GM18873 (cell line): ENCODE data around the gene KDSR.
"Not testable (repeated sequence)": the region's sequence is repeated elsewhere in the genome, so short reads cannot be mapped to it uniquely, and the experiment has no call there.

ENCODE experiments used
- ATAC-seq: cut with Tn5 transposase; IDR thresholded peaks from one replicate; pipeline ENCODE4 v1.9.1; 2021; ENCODE audit warnings: mild to moderate bottlenecking, moderate library complexity, moderate number of reproducible peaks; ENCODE audit not compliant: unreplicated experiment, low FRiP score

Gene KDSR

DNA sequence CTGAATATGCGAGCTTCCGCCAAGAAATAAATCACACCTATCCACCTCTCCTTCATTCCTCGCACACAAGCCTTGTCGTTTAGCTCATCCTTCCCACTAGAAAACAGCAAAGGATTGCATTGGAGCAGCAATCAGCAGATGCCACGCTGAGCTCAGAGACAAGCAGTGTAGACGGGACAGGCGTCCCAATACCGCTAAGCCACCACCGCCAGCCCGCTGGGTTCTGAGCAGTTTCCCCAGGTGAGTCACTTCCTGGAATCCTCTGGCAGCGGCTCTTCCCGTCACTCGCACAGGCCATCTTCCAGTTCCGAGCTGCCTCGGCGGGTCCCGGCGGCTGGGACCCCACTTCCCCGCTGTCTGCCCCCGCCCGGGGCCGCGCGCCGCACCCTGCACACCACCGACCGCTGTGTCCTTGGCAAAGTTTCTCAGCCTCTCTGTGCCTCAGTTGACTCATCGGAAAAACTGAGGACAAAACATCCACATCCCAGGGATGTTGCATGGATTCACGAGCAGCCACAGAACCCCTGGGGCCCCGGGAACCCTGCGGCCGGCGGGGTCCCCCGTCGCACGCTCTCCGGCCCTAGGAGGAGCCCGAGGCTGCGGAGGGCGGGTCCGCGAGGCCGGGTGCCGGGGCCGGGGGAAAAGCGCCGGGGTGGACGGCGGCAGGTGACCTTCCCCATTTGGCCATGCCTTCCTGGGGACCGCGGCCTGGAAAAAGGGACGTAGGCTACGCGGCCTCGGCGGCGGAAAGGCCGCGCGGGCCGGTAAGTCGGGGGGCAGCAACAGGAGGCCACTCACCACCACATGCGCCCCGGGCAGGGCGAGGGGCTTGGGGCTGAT, 573 bp downstream of the KDSR start:
- ATAC-seq, result peak; percentile 34

DNA sequence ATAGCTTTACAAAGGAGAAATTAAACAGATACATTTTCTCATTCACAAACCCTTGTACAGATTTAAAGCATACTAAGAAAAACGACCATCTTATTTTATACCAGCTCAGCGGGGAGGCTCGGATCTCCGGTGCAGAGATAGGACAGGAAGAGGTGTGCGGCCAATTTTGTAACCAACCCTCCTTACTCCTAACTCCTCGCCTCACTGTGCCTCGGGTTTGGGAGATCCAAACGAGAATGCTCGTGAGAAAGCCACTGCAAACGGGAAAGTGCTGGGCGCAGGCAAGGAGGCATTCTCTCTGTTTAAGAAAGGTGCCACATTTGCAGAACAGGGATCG, 1.2 kb downstream of the KDSR start:
- no peak for ATAC-seq

DNA sequence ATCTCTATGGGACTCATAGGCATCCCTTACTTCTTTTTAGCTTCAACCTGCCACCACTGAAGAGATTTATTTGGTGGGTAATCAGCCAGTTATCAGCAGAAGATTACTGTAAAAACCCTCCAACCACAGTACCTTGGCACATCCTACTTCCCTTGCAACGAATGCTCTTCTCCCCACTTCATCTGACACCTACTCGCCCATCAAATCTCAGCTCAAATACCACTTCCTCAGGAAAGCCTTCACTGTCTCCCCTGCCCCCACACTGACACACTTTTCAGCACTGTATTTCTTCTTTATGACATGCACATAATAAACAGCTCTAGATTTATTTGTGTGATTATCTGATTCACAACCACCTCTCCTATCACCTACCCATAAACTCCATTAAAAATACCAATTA, 3.1 kb downstream of the KDSR start:
- no peak for ATAC-seq

DNA sequence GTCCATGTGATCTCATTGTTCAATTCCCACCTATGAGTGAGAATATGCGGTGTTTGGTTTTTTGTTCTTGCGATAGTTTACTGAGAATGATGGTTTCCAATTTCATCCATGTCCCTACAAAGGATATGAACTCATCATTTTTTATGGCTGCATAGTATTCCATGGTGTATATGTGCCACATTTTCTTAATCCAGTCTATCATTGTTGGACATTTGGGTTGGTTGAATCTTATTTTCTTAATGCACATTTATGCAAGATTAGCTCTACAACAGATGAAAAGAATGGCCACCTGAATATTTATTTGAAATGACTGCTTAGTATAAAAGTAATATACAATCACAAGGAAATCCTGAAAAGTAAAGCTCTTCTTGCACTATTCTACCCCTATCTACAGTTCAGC, 3.6 kb downstream of the KDSR start:
- ATAC-seq, result not testable (repeated sequence)

DNA sequence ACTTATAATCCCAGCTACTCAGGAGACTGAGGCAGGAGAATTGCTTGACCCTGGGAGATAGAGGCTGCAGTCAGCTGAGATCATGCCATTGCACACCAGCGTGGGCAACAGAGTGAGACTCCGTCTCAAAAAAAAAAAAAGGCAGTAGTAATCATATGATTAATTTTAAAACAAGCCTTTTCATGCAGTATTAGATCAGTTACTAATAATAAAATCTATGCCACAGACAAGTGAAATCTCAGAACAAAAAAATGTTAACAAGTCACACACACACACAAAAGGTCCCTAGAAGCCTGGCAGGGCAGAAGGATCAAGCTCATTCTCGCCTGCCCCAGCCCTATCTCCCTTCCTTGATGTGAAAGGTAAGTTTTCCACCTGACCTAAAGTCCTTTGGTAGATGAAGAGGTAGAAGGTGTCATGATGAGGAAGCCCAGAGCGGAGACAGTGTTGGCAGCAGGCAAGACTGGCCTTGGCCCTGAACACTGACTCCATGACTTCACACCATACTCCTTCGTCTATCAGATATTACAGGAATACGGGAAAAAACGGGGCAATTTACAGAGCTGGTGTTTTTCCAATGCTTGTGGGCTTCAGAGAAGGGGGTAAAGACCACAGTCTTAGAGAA, 10.6 kb downstream of the KDSR start:
- ATAC-seq, result no peak

DNA sequence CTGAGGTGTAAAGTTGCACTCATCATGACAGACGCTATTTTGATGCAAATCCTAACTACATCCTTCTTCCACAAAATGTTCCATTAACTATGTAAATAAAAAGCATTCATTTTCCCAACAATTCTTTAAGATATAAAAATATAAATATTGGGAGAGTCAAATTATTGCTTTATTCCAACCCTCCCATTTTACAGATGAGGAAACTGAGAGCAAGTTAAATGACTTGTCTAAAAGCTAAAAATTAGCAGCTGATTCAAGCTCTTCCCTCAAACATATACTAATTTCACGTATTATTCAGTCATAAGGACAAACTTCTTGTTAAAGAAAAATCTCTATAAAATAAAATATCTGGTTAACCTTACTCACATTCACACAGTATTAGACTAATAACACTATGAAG, 16.8 kb downstream of the KDSR start:
- ATAC-seq, result no peak

DNA sequence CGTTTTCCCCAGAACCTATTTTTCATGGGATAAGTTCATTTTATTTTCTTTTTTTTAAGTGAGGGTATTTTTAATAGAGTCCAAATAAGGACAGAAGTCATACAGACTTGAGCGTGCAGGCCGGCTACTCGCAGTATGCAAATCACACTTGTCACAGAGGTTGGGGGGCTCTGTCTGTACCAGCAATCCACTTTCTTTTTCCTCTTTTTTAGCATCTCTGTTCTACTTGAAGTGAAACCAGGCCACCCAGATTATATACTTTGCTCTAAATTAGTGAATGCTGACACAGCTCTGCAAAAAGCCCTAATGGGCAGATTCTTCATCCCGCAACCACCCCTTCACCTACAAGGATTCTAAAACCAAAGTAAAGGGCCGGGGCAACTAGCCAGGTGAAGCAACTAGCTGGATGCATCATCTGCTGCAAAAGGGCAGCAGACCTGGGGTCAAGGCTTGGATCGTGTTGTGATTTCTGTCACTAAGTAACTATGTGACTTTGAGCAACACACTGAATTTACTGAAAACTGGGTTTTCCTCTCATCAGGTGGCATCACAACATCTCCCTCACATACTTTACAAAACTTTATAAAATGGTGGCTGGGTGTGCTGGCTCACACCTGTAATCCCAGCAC, 18.4 kb downstream of the KDSR start:
- no peak for ATAC-seq

DNA sequence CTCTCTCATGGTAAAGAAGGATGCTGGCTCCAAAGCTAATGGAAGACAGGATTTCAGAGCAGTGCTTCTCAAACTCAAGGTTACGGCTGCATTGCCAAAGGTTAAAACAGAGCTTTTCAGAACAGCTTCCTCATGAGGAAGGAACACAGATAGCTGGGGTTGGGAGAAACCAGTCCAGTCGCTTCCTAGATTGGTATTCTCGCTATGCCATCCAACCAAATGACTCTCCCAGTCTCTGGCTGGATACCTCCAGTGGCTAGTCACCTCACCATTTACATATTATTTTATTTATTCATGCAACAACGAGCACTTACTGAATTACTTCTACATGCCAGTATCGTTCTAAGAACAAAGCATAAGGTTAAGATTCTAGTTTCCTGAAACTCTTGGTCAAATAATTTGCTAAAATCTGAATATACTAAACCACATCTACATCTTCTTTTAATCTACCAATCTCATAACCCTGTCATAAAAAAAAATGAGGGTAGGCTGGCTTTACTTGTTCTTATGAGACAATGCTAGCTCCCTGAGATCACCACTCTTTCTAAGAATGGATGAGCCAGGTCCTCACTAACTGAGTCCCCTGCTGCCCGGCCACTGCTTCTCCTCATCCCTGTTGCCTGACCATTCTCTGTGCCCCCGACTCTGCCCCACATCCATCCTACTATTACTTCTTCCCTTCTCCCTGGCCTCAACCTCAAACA, 20.4 kb downstream of the KDSR start:
- ATAC-seq, result no peak

DNA sequence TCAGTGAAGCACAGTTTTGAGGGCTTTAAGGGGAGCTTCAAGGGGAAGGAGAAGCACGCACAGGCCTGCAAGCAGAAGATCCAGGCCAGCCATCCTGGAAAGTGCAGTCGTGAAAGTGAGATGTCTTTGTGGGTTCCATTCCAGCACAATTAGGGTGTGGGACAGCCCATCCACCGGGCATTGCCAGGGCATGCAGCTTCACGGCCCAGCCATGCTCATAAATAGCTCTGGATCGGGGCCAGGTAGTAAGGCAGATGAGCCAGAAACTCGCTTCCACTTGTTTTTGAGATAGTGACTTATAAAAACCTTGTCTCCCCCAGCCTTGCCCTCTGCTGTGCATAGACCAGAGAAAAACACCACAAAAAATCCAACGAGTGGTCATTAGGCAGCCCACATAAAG, 21.0 kb downstream of the KDSR start:
- ATAC-seq, result no peak

DNA sequence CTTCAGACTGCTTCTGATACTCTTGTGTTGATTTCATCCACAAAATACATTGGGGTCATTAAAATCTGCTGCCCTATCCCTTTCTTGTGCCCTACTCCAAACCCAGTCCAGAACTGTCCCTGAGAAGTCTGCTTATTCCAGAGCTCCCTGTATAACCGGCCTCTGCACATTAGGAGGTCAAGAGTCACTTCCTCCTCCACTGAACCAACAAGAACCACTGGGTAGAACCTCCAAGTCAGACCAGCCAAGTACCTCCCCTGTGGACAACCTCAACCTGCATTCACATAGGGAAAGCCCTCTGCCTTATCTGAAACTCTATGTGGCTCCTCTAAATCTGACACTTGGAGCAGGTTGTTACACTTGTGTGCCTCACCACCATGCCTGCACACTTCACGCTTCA, 22.1 kb downstream of the KDSR start:
- ATAC-seq, result no peak

DNA sequence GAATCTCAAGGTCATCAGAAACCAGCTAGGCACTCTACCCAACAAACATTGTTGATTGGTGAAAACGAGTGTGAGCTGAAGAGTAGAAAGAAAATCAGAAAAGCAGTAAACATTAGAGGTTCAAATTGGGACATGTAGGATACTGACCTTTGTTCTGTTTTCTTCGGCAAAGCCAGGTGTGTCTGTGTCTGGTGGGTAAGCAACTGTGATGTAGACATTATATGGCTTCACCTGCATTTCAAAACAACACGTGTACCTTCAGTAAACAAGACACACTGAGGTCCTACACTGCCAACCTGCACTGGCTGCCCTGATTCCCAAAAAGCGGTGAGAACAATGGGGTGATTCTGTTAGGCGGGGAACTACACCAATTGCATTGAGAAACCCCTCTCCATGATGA, 22.7 kb downstream of the KDSR start:
- ATAC-seq, result no peak

DNA sequence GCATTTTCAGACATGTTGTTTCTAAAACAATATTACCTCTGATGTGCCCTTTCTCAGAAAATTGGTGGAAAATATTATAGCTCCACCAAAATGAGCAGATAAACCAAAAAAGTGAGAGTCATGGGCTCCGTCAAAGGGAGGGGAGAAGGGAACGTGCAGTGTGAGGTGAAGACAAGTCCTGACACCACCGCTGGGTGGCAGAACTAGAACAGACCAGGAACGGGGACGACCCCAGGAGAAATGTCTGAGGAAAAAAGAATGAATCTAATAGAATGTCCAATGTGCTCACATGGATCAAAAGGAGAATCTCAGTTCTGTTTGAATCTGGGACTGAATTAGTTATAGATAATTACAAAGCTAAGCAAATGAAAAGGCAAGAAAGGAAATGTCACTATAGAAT, 24.8 kb downstream of the KDSR start:
- no peak for ATAC-seq

DNA sequence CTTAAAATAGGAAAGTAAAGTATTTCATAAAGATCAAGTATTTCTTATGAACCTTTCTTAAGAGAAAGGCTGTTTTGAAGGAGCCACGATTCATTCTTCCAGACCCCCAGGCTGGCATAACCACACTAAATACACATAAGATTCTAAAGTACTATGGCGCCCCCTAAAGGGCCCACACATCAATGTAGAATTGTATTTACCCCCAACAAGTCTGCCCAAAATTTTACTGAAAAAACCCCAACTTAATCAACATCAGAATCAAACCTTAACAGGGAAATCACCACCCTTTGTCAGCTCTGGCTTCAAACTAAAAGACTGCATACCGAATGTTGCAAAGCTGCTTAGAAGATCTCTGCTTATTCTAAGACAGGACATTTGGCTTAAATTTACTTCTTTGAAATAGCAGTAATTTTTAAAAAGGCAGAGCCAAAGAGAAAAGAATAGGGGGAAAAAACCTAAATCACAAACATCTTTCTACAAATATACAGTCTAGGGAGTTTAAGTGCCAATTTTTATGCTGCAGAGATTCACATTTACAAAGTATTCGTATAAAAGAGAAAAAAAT, 27.0 kb downstream of the KDSR start:
- no peak for ATAC-seq

DNA sequence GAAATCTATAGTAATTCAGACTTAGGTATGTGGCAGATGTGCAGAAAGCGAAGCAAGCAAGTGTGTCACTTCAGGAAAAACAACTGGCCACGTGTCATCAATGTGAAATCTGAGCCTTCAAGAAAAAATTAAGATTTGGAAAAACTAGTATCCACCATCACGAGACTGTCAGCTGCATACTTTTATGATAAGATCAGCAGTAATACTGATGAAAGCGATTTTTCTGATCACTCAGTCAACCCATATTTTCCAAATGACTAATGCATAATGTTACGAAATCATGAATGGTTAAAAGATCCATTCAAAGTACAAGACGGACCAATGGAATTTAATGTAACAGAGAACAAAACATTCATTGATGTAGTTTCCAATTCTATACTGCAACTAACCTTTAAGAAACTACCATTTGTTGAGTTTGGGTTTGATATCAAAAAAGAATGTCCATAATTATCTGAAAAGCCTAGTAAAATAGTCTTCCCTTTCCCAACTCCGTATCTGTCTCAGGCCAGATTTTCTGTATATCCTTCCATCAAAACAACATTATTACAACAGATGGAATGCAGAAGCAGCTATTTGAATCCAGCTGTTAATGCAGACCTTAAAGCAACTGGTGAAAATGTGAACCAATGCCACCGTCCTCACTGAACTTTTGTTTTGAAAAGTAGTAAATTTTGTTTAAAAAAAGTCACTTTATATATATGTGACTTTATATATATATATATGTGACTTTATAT, 30.5 kb downstream of the KDSR start:
- no peak for ATAC-seq

DNA sequence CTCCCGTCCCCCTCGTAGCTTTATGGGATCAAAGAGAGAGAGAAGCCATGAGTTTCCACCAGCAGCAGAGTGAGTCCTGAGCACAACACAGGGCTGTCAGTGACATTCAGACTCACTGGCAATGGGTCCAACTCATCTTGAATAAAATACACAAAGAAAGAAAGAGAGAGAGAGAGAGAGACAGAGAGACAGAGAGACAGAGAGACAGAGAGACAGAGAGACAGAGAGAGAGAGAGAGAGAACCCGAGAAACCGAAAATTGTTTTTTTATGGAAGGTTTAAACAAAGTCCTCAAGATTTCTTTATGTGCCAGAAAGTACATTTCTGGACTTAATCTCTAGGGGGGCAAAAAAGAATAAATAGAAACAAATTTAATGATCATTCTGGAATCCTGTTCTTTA, 35.9 kb downstream of the KDSR start:
- ATAC-seq, result no peak

DNA sequence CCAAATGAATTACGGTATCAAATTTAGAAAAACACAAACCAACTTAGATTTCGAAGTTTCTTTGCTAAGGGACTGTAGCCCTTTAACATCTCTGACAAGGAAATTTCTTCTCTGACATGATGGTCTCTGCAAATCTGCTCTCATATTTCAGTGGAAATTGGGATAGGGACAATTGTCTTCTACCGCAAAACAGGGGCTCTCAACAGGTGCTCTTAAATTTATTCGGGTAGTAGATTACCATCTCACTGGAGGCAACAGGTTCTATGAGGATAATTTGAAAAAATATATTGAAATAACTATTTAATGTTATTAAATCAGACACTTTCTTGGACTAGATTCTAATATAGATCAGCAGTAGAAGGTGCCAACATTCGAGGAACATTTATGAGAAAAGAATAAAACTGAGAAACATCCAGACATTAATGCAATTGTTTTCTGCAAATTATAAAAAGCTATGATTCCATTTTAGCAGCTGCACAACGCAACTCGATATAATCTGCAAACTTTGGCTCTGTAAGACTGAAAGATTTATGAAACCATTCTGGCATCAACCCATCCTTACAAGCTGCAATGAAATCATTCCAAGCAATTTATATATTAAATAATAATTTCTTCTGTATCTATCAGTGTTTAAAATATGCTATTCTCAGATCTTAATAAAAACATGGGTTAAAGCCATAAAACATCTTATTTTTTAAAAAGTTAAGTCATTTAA, 37.4 kb downstream of the KDSR start:
- no peak for ATAC-seq

DNA sequence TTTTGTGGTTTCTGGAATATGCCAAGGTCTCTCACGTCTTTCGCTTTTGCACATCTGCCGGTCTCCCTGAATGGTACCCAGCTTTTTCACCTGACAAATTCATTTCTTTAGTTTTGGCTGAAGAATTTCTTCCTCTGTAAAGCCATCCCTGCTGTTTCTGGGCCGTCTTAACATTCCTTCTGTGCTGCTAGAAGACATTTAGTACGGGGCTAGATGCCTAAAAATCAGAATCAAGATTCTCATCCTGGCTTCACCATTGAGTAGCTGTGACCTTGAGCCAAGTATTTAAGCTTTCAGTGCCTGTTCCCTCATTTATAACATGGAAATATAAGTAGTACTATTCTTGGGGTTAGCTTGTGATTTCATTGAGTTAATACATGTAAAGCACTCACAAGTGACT, 41.0 kb downstream of the KDSR start:
- ATAC-seq, result no peak

DNA sequence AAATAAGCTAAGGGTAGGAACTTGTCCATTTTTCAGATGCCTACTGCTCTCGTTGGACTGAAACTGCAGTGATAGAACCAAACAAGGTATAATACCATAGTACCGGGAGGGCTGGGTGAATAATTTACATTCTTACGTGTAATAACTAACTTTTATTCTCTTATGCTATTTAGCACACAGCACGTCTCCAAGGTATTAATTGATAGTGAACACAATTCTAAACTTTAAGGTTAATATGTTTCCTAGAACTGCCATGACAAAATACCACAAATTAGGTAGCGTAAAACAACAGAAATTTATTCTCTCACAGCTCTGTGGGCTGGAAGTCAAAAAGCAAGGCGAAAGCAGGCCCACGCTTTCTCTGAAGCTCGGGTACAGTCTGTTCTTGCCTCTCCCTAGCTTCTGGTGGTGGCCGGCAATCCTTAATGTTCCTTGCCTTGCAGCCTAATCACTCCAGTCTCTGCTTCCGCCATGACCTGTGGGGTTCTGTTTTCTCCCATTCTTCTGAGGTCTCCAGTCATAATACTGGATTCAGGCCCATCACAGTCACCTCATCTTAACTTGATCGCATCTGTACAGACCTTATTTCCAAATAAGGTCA, 41.8 kb downstream of the KDSR start:
- no peak for ATAC-seq

DNA sequence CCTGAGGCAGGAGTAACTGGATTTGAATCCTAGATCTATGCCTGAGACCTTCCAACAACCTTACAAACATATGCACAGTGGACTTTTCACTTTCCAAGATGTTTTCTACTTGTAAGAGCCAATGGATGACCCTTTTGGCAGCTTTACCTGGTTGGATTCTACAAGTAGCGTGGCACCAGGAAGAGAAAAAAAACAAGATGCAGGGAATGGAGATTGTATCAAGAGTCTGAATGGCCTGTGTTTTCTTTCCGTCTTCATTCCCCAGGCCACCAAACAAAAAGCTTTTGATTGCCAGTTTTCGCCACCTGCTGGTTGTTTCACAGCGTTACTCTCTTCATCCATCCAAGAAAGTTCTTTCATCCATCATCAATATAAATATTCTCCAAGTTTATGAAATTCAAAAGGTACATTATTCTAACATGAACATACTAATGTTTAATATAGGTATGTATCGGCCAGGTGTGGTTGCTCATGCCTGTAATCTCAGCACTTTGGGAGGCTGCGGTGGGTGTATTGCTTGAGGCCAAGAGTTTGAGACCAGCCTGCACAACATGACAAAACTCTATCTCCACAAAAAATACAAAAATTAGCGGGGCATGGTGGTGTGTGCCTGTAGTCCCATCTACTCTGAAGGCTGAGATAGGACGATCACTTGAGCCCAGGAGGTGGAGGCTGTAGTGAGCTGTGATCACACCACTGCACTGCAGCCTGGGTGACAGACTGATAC, 43.9 kb downstream of the KDSR start:
- ATAC-seq, result no peak
